NT2/D1 (cell line): ENCODE data around the gene GAS7.

Experiments used
- DNase-seq: peaks from one replicate; pipeline ENCODE4 v3.0.0-alpha.2; 2011; ENCODE audit warnings: low read depth, low spot score
- H3K27me3 ChIP-seq: 2 replicates; pipeline ENCODE4 v1.6.0; 2011; ENCODE audit warnings: mild to moderate bottlenecking; ENCODE audit not compliant: insufficient read length, insufficient read depth
- H3K36me3 ChIP-seq: 2 replicates; pipeline ENCODE4 v1.6.1; 2011; ENCODE audit warnings: mild to moderate bottlenecking, low read length, mixed read lengths; ENCODE audit not compliant: insufficient read depth, insufficient read length
- H3K4me1 ChIP-seq: 2 replicates; pipeline ENCODE4 v1.5.1; 2011; ENCODE audit not compliant: insufficient read depth, insufficient read length
- H3K4me3 ChIP-seq: 2 replicates; pipeline ENCODE4 v1.5.1; 2011; ENCODE audit warnings: low read depth; ENCODE audit not compliant: insufficient read length
- H3K9ac ChIP-seq: 2 replicates; pipeline ENCODE4 v1.6.0; 2011; ENCODE audit warnings: low read depth; ENCODE audit not compliant: insufficient read length
- H3K9me3 ChIP-seq: 2 replicates; pipeline ENCODE4 v1.5.1; 2011; ENCODE audit warnings: mild to moderate bottlenecking, low read length; ENCODE audit not compliant: insufficient read depth
- SUZ12 ChIP-seq: IDR thresholded peaks from 2 replicates; pipeline ENCODE4 v1.6.1; 2011; ENCODE audit not compliant: insufficient read length, insufficient read depth; ENCODE audit errors: extremely low read depth
- YY1 ChIP-seq: IDR thresholded peaks from 2 replicates; pipeline ENCODE4 v1.6.1; 2011; ENCODE audit not compliant: insufficient read length, insufficient read depth
- ZNF274 ChIP-seq: IDR thresholded peaks from 2 replicates; pipeline ENCODE4 v1.6.1; 2011; ENCODE audit warnings: mild to moderate bottlenecking, low read depth, low read length

Gene GAS7

GRCh38 chr17:9974448-9975381, 223.7 kb downstream of the GAS7 start:
- TF ChIP-seq YY1 (no peak), ZNF274 (no peak), SUZ12 (no peak)
- Histone ChIP-seq H3K27me3 (no peaks in the 10 kb centered on the region), H3K4me1 (peaks cover 8% of the 10 kb centered on the region), H3K9me3 (no peaks in the 10 kb centered on the region), H3K9ac (no peak overlapping the region), H3K36me3 (no peaks in the 10 kb centered on the region), H3K4me3 (no peak overlapping the region)
- no peak for DNase-seq

GRCh38 chr17:9973669-9974447, 224.5 kb downstream of the GAS7 start:
- TF ChIP-seq SUZ12 (no peak), YY1 (no peak), ZNF274 (no peak)
- H3K9ac ChIP-seq = no peak overlapping the region
- H3K36me3 ChIP-seq = no peaks in the 10 kb centered on the region
- no peaks in the 10 kb centered on the region for H3K9me3 ChIP-seq
- H3K27me3 ChIP-seq = no peaks in the 10 kb centered on the region
- no peak for DNase-seq
- no peak overlapping the region for H3K4me3 ChIP-seq
- peaks cover 9% of the 10 kb centered on the region for H3K4me1 ChIP-seq

GRCh38 chr17:9971991-9972390, 226.4 kb downstream of the GAS7 start:
- H3K36me3 ChIP-seq = no peaks in the 10 kb centered on the region
- no peak overlapping the region for H3K9ac ChIP-seq
- no peak overlapping the region for H3K4me3 ChIP-seq
- no peak for DNase-seq
- H3K27me3 ChIP-seq = no peaks in the 10 kb centered on the region
- peaks cover 7% of the 10 kb centered on the region for H3K4me1 ChIP-seq
- no peaks in the 10 kb centered on the region for H3K9me3 ChIP-seq
- TF ChIP-seq ZNF274 (no peak), YY1 (no peak), SUZ12 (no peak)

- H3K27me3 ChIP-seq = no peaks in the 10 kb centered on the region
- H3K4me1 ChIP-seq = peaks cover 7% of the 10 kb centered on the region
- no peak overlapping the region for H3K9ac ChIP-seq
- TF ChIP-seq ZNF274 (no peak), SUZ12 (no peak), YY1 (no peak)
- H3K36me3 ChIP-seq = no peaks in the 10 kb centered on the region
- DNase-seq = no peak
- no peak overlapping the region for H3K4me3 ChIP-seq
- H3K9me3 ChIP-seq = no peaks in the 10 kb centered on the region
Observed at GRCh38 chr17:9969301-9969935, 229.0 kb downstream of the GAS7 start.

- DNase-seq = no peak
- H3K9me3 ChIP-seq = no peaks in the 10 kb centered on the region
- H3K4me3 ChIP-seq = no peak overlapping the region
- H3K9ac ChIP-seq = no peak overlapping the region
- H3K4me1 ChIP-seq = peaks cover 7% of the 10 kb centered on the region
- TF ChIP-seq SUZ12 (no peak), ZNF274 (no peak), YY1 (no peak)
- H3K36me3 ChIP-seq = no peaks in the 10 kb centered on the region
- H3K27me3 ChIP-seq = no peaks in the 10 kb centered on the region
Observed at GRCh38 chr17:9968881-9969280, 229.5 kb downstream of the GAS7 start.

GRCh38 chr17:9968008-9968407, 230.4 kb downstream of the GAS7 start:
- no peak overlapping the region for H3K4me3 ChIP-seq
- H3K36me3 ChIP-seq = no peaks in the 10 kb centered on the region
- no peak for TF ChIP-seq ZNF274
- no peak for TF ChIP-seq SUZ12
- no peak for TF ChIP-seq YY1
- no peak for DNase-seq
- peaks cover 7% of the 10 kb centered on the region for H3K4me1 ChIP-seq
- H3K9ac ChIP-seq = no peak overlapping the region
- no peaks in the 10 kb centered on the region for H3K27me3 ChIP-seq
- no peaks in the 10 kb centered on the region for H3K9me3 ChIP-seq
